Gastroesophageal sphincter (tissue), 4 donors: ENCODE data around the gene OPTC. TPM values are rescaled to one million over a fixed set of nuclear protein-coding genes. Genes with fewer than 3 reads are reported as not detected.

ENCODE experiments used
- ATAC-seq: fragments of 150-250 bp; one replicate; pipeline ENCODE4 v1.9.1; 2016; ENCODE audit warnings: mild to moderate bottlenecking, moderate library complexity
- H3K27ac ChIP-seq, 4 donors: fragments of 200-600 bp; sonication (generic) in 3 of 4; 1 replicate in 3 of 4; 2 replicates in 1 of 4; pipeline ENCODE4 v1.5.1; 2016 to 2019
- H3K27me3 ChIP-seq: fragments of 200-600 bp; sonication (generic); one replicate; pipeline ENCODE4 v1.5.1; 2019
- H3K36me3 ChIP-seq, 2 donors: fragments of 200-600 bp; sonication (generic); one replicate each; pipeline ENCODE4 v1.5.1; 2019; ENCODE audit warnings: control low read depth in 1 of 2
- H3K4me1 ChIP-seq, 3 donors: fragments of 200-600 bp; sonication (generic); 1 replicate in 2 of 3; 2 replicates in 1 of 3; pipeline ENCODE4 v1.5.1; 2016 to 2019; ENCODE audit warnings: control low read depth in 2 of 3
- H3K4me3 ChIP-seq, 2 donors: fragments of 200-600 bp; sonication (generic); one replicate each; pipeline ENCODE4 v1.5.1; 2019; ENCODE audit warnings: mild to moderate bottlenecking in 1 of 2, moderate library complexity in 1 of 2
- H3K9me3 ChIP-seq, 3 donors: fragments of 200-600 bp; sonication (generic); one replicate each; pipeline ENCODE4 v1.5.1; 2017 to 2019; ENCODE audit warnings: control low read depth in 2 of 3
- EP300 ChIP-seq: sonication (generic); formaldehyde crosslinking; IDR thresholded peaks from one replicate; pipeline ENCODE4 v1.6.1; 2017; ENCODE audit warnings: antibody characterized with exemption, mild to moderate bottlenecking
- POLR2A ChIP-seq, 2 donors: fragments of 450-650 bp; IDR thresholded peaks; one replicate each; pipeline ENCODE4 v1.6.1; 2017; ENCODE audit warnings: antibody characterized with exemption in 2 of 2, mild to moderate bottlenecking in 2 of 2, moderate library complexity in 1 of 2
- POLR2AphosphoS5 ChIP-seq: sonication (generic); formaldehyde crosslinking; IDR thresholded peaks from one replicate; pipeline ENCODE4 v1.6.1; 2017; ENCODE audit warnings: antibody characterized with exemption
- WGBS, 2 donors: methylation state at CpG; one replicate each; pipeline ENCODE4 v1.1.5; 2018; ENCODE audit warnings: low coverage in 1 of 2; 5-methylcytosine and 5-hydroxymethylcytosine counted together
- total RNA-seq, 4 donors: library from RNA; depleted of rRNA; stranded (reverse); fragments of >200 nt; gene quantifications; one replicate each; pipeline ENCODE4 v1.1.0, GENCODE V29; 2016
- TF ChIP-seq, protein P1 (sequence below), 4 experiments: fragments of 200-600 bp in 2 of 4; fragments of 450-650 bp in 2 of 4; sonication (generic) in 1 of 4; IDR thresholded peaks; one replicate each; pipeline ENCODE4 v1.5.1; 2017 to 2019; ENCODE audit warnings: antibody characterized with exemption in 4 of 4, mild to moderate bottlenecking in 2 of 4, moderate library complexity in 2 of 4

The OPTC gene
- total RNA-seq, 4 donors from 2014 or later = not detected

DNA sequence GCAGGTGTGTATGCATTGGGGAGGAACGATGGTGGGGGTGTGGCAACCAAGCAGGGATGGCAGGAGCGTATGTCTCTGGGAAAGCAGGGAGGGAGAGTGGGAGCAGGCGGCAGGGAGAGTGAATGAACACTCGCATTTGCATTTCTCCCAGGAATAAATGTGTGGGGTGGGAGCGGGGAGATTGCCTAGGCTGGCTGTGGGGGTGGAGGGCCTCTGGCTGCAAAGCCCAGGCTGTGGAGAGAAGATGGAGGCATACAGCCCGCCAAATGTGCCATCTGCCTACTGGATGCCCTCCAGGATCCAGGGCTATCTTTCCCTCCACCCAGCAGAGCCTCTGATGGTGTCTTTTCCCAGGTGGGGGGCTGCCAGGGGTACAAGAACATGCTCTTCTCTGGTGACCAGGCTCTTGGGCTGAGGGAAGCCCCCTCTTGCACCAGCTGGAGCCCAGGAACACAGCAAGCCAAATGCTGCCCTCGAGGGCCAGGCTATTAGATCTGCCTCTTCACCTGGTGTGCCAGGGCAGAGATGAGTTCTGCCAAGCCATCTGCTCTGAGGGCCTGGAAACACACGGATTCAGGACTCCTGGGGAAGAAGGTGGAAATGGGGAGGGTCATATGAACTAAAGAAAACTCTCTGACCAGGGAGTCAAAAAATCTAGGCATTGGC lies 1.7 kb upstream of the OPTC start:
- no peaks in the 10 kb centered on the region for H3K27me3 ChIP-seq
- peaks cover 0 to 12% of the 10 kb centered on the region in 2 donors for H3K36me3 ChIP-seq
- H3K9me3 ChIP-seq = no peaks in the 10 kb centered on the region
- no peak for TF ChIP-seq EP300
- TF ChIP-seq, protein P1, sequence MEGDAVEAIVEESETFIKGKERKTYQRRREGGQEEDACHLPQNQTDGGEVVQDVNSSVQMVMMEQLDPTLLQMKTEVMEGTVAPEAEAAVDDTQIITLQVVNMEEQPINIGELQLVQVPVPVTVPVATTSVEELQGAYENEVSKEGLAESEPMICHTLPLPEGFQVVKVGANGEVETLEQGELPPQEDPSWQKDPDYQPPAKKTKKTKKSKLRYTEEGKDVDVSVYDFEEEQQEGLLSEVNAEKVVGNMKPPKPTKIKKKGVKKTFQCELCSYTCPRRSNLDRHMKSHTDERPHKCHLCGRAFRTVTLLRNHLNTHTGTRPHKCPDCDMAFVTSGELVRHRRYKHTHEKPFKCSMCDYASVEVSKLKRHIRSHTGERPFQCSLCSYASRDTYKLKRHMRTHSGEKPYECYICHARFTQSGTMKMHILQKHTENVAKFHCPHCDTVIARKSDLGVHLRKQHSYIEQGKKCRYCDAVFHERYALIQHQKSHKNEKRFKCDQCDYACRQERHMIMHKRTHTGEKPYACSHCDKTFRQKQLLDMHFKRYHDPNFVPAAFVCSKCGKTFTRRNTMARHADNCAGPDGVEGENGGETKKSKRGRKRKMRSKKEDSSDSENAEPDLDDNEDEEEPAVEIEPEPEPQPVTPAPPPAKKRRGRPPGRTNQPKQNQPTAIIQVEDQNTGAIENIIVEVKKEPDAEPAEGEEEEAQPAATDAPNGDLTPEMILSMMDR (IDR thresholded peaks at IDR 0.05) = no peak
- no peak for TF ChIP-seq POLR2AphosphoS5
- no peak for TF ChIP-seq POLR2A (IDR thresholded peaks at IDR 0.05)
- 25 to 29% methylated on average over 3 to 5 of the region's 8 CpGs for WGBS, 2 donors
- ATAC-seq = no peak
- H3K4me3 ChIP-seq = no peak overlapping the region
- H3K4me1 ChIP-seq = peaks cover 0 to 24% (median 7%) of the 10 kb centered on the region in 3 donors
- H3K27ac ChIP-seq = no peak overlapping the region

DNA sequence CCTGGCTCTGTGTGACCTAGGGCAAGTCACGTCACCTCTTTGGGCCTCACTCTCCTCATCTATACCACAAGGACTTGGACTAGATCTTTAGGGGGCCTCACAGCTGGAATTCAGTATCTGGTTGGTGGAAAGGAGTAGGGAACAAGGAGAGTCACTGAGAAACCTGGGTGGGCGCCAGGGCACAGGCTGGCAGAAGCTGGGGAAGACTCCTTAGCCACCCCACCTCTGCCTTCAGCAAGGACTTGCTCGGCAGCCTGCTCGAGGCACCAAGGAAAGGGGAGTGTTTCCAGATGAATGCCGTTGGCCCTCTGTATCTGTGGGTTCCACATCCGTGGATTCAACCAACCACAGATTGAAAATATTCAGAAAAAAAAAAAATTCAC lies 1.2 kb upstream of the OPTC start:
- H3K27me3 ChIP-seq = no peaks in the 10 kb centered on the region
- no peak overlapping the region for H3K27ac ChIP-seq
- no peak overlapping the region for H3K4me3 ChIP-seq
- H3K4me1 ChIP-seq = peaks cover 0 to 19% (median 7%) of the 10 kb centered on the region in 3 donors
- H3K9me3 ChIP-seq = no peaks in the 10 kb centered on the region
- H3K36me3 ChIP-seq = peaks cover 0 to 12% of the 10 kb centered on the region in 2 donors
- 89 to 91% methylated on average over 6 of the region's 6 CpGs for WGBS, 2 donors
- TF ChIP-seq POLR2AphosphoS5 = no peak
- TF ChIP-seq POLR2A (IDR thresholded peaks at IDR 0.05) = no peak
- no peak for TF ChIP-seq EP300
- TF ChIP-seq, protein P1 (IDR thresholded peaks at IDR 0.05) = no peak
- ATAC-seq = no peak

DNA sequence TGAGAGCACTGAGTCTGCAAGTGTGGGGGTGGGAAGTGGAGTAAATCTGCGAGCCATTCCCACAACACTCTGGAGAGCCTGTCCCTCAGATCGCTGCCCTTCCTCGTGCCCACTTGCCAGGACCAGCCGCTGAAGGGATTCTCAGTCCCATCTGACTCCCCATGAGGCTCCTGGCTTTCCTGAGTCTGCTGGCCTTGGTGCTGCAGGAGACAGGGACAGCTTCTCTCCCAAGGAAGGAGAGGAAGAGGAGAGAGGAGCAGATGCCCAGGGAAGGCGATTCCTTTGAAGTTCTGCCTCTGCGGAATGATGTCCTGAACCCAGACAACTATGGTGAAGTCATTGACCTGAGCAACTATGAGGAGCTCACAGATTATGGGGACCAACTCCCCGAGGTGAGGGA lies 1.9 kb downstream of the OPTC start:
- Histone ChIP-seq H3K27me3 (no peaks in the 10 kb centered on the region), H3K4me3 (no peak overlapping the region), H3K27ac (no peak overlapping the region), H3K9me3 (no peaks in the 10 kb centered on the region), H3K36me3 (no peaks in the 10 kb centered on the region), H3K4me1 (peaks cover 0 to 12% (median 4%) of the 10 kb centered on the region in 3 donors)
- TF ChIP-seq POLR2AphosphoS5 (no peak), EP300 (no peak), POLR2A (IDR thresholded peaks at IDR 0.05) (no peak)
- TF ChIP-seq, protein P1 (IDR thresholded peaks at IDR 0.05) = no peak
- 74% methylated on average over 3 of the region's 7 CpGs; no CpG with 5 or more reads in 1 of the 2 donors for WGBS, 2 donors
- no peak for ATAC-seq

DNA sequence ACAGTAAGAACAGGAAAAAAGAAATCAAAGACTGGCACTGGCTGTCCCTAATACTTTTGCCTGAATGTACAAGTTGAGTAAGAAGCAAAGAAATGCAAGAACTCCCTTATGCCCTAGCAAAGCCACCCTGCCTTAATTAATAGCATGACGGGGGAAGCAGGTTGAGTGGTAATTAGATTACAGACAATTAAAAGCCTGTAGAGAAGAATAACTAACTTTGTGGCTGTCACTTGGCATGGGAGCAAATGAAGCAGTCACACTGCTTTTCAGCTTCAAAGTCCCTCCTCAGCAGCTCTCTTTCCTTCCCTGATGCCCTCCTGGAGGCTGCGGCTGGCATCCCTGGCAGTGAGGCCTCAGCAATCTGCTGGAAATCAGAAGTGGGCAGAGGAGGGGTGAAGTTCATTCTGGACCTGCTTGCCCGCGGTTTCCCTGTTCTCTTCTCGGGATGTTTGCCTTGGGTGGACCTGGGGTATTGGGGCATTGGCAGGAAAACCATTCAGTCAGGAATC lies 3.4 kb downstream of the OPTC start:
- Histone ChIP-seq H3K9me3 (no peaks in the 10 kb centered on the region), H3K27ac (no peak overlapping the region), H3K4me3 (no peak overlapping the region), H3K27me3 (no peaks in the 10 kb centered on the region), H3K36me3 (no peaks in the 10 kb centered on the region), H3K4me1 (peaks cover 0 to 13% (median 0%) of the 10 kb centered on the region in 3 donors)
- TF ChIP-seq, protein P1 (IDR thresholded peaks at IDR 0.05) = no peak
- TF ChIP-seq EP300 (no peak), POLR2A (IDR thresholded peaks at IDR 0.05) (no peak), POLR2AphosphoS5 (no peak)
- WGBS, 2 donors = 89 to 100% methylated on average over 3 of the region's 5 CpGs
- ATAC-seq = no peak

DNA sequence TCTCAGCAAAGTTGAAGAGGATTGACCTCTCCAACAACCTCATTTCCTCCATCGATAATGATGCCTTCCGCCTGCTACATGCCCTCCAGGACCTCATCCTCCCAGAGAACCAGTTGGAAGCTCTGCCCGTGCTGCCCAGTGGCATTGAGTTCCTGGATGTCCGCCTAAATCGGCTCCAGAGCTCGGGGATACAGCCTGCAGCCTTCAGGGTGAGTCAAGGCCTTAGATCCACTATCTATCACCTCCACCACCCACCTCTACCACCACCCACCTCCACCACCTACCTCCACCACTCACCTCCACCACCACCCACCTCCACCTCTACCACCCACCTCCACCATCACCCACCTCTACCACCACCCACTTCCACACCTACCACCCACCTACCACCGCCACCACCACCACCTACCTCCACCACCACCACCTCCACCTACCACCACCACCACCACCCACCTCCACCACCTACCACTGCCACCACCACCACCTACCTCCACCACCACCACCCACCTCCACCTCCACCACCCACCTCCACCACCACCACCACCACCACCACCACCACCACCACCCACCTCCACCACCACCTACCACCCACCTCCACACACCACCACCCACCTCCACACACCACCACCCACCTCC lies 5.8 kb downstream of the OPTC start:
- Histone ChIP-seq H3K36me3 (no peaks in the 10 kb centered on the region), H3K4me1 (peaks cover 0 to 22% (median under 1%) of the 10 kb centered on the region in 3 donors), H3K27me3 (no peaks in the 10 kb centered on the region), H3K27ac (no peak overlapping the region), H3K9me3 (no peaks in the 10 kb centered on the region), H3K4me3 (no peak overlapping the region)
- TF ChIP-seq, protein P1 (IDR thresholded peaks at IDR 0.05) = no peak
- no peak for TF ChIP-seq POLR2A (IDR thresholded peaks at IDR 0.05)
- no peak for TF ChIP-seq POLR2AphosphoS5
- no peak for TF ChIP-seq EP300
- WGBS, 2 donors = 87 to 98% methylated on average over 6 to 7 of the region's 7 CpGs
- no peak for ATAC-seq
